Endothelial cell (in vitro differentiated cells): ENCODE measurements around the gene IQSEC1. TPM values are rescaled to one million over a fixed set of nuclear protein-coding genes. Genes with fewer than 3 reads are reported as not detected.

ENCODE experiments used
- DNase-seq: peaks from one replicate; pipeline ENCODE4 v3.0.0; 2021; ENCODE audit warnings: low spot score
- H3K27ac Mint-ChIP-seq: one replicate; pipeline ENCODE4 v1.8.0; 2021; ENCODE audit warnings: mixed read lengths, inconsistent platforms; ENCODE audit not compliant: unreplicated experiment
- H3K27me3 Mint-ChIP-seq: one replicate; pipeline ENCODE4 v1.8.0; 2021; ENCODE audit warnings: mild to moderate bottlenecking, moderate library complexity, mixed read lengths, inconsistent platforms; ENCODE audit not compliant: unreplicated experiment
- H3K36me3 Mint-ChIP-seq: one replicate; pipeline ENCODE4 v1.8.0; 2021; ENCODE audit warnings: mild to moderate bottlenecking, low read depth, mixed read lengths, inconsistent platforms; ENCODE audit not compliant: unreplicated experiment
- H3K4me1 Mint-ChIP-seq: one replicate; pipeline ENCODE4 v1.8.0; 2021; ENCODE audit warnings: mild to moderate bottlenecking, mixed read lengths, inconsistent platforms; ENCODE audit not compliant: unreplicated experiment
- H3K4me3 Mint-ChIP-seq: one replicate; pipeline ENCODE4 v1.8.0; 2021; ENCODE audit warnings: mild to moderate bottlenecking, mixed read lengths, inconsistent platforms; ENCODE audit not compliant: unreplicated experiment
- H3K9me3 Mint-ChIP-seq: one replicate; pipeline ENCODE4 v1.8.0; 2021; ENCODE audit warnings: mixed read lengths, inconsistent platforms; ENCODE audit not compliant: unreplicated experiment
- CTCF ChIP-seq: fragments of 200-600 bp; sonication (generic); IDR thresholded peaks from one replicate; pipeline ENCODE4 v1.5.0; 2021; ENCODE audit warnings: antibody characterized with exemption; ENCODE audit not compliant: unreplicated experiment
- total RNA-seq: library from RNA; stranded (reverse); fragmentation: NEBNext Ultra II Directional; extraction: Animal tissue kit (Norgen Biotek cat#: 25700); gene quantifications from one replicate; pipeline ENCODE4 v1.2.1, GENCODE V29; 2021; ENCODE audit not compliant: unreplicated experiment

IQSEC1 gene
- total RNA-seq, 1 donor from 2014 or later = 75.3 TPM

GRCh38 chr3:12918231-12918630, 155.0 kb downstream of the IQSEC1 start:
- H3K27ac Mint-ChIP-seq = no peak overlapping the region
- TF ChIP-seq CTCF = no peak

GRCh38 chr3:12916159-12916558, 157.1 kb downstream of the IQSEC1 start:
- Mint-ChIP-seq H3K27me3 (peaks cover 5% of the 10 kb centered on the region), H3K4me1 (peaks cover 4% of the 10 kb centered on the region), H3K27ac (no peak overlapping the region), H3K4me3 (no peak overlapping the region), H3K9me3 (no peaks in the 10 kb centered on the region), H3K36me3 (peaks cover 29% of the 10 kb centered on the region)
- TF ChIP-seq CTCF = no peak
- DNase-seq = no peak

More at GRCh38 chr3:12918231-12918630, 155.0 kb downstream of the IQSEC1 start:
- H3K36me3 Mint-ChIP-seq = peaks cover 29% of the 10 kb centered on the region
- DNase-seq = no peak
- no peaks in the 10 kb centered on the region for H3K9me3 Mint-ChIP-seq
- no peak overlapping the region for H3K4me3 Mint-ChIP-seq
- peaks cover 7% of the 10 kb centered on the region for H3K4me1 Mint-ChIP-seq
- peaks cover 11% of the 10 kb centered on the region for H3K27me3 Mint-ChIP-seq

- H3K27ac Mint-ChIP-seq = no peak overlapping the region
- peaks cover 4% of the 10 kb centered on the region for H3K4me1 Mint-ChIP-seq
These were observed 159.1 kb downstream of the IQSEC1 start for GRCh38 chr3:12914088-12914487.

GRCh38 chr3:12911881-12912415, 161.3 kb downstream of the IQSEC1 start:
- Mint-ChIP-seq H3K4me1 (no peaks in the 10 kb centered on the region), H3K36me3 (peaks cover 40% of the 10 kb centered on the region), H3K9me3 (no peaks in the 10 kb centered on the region), H3K27me3 (peaks cover 14% of the 10 kb centered on the region), H3K27ac (no peak overlapping the region), H3K4me3 (no peak overlapping the region)
- no peak for DNase-seq
- TF ChIP-seq CTCF = no peak

More at GRCh38 chr3:12914088-12914487, 159.1 kb downstream of the IQSEC1 start:
- Mint-ChIP-seq H3K27me3 (peaks cover 3% of the 10 kb centered on the region), H3K9me3 (no peaks in the 10 kb centered on the region), H3K4me3 (no peak overlapping the region), H3K36me3 (peaks cover 35% of the 10 kb centered on the region)
- no peak for TF ChIP-seq CTCF
- DNase-seq = no peak

- no peak overlapping the region for H3K27ac Mint-ChIP-seq
- no peak for TF ChIP-seq CTCF
- peaks cover 41% of the 10 kb centered on the region for H3K36me3 Mint-ChIP-seq
- H3K9me3 Mint-ChIP-seq = no peaks in the 10 kb centered on the region
- H3K27me3 Mint-ChIP-seq = peaks cover 12% of the 10 kb centered on the region
- no peaks in the 10 kb centered on the region for H3K4me1 Mint-ChIP-seq
- H3K4me3 Mint-ChIP-seq = no peak overlapping the region
- DNase-seq = no peak
These were observed 162.7 kb downstream of the IQSEC1 start for GRCh38 chr3:12910356-12911099.
